ENCODE results near the gene FAM193B. TPM values are rescaled to one million over a fixed set of nuclear protein-coding genes. Genes with fewer than 3 reads are reported as not detected.

Gene FAM193B
- total RNA-seq, 4 donors from 2014 or later: 77.1 to 205 (median 177) TPM

DNA sequence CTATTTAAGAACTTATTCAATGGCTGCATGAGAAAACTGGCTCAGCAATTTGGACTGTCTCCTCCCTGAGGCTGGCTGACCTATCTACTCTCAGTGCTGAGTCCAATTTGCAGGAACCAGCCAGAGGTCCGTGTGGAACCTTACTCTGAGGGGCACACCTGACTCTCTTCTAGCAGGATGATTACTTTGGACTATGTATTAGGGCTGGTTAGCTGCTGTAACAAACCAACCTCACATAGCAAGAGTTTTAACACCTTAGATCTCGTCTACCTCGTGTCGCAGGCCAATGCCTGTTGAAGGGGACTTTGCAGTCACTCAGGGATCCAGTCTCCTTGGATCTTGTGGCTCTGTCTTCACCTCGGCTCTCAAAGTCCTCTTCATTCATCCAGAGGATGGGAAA lies 3.4 kb upstream of the FAM193B start:
- TF ChIP-seq POLR2A (IDR thresholded peaks at IDR 0.05): no peak
- TF ChIP-seq, protein P1, sequence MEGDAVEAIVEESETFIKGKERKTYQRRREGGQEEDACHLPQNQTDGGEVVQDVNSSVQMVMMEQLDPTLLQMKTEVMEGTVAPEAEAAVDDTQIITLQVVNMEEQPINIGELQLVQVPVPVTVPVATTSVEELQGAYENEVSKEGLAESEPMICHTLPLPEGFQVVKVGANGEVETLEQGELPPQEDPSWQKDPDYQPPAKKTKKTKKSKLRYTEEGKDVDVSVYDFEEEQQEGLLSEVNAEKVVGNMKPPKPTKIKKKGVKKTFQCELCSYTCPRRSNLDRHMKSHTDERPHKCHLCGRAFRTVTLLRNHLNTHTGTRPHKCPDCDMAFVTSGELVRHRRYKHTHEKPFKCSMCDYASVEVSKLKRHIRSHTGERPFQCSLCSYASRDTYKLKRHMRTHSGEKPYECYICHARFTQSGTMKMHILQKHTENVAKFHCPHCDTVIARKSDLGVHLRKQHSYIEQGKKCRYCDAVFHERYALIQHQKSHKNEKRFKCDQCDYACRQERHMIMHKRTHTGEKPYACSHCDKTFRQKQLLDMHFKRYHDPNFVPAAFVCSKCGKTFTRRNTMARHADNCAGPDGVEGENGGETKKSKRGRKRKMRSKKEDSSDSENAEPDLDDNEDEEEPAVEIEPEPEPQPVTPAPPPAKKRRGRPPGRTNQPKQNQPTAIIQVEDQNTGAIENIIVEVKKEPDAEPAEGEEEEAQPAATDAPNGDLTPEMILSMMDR (IDR thresholded peaks at IDR 0.05): no peak
- Histone ChIP-seq H3K4me1 (peaks cover 0 to 22% (median 7%) of the 10 kb centered on the region in 4 donors), H3K27ac (no peak overlapping the region), H3K36me3 (no peaks in the 10 kb centered on the region), H3K4me3 (no peak overlapping the region), H3K9me3 (no peaks in the 10 kb centered on the region), H3K27me3 (no peaks in the 10 kb centered on the region)
- DNase-seq: no peak

DNA sequence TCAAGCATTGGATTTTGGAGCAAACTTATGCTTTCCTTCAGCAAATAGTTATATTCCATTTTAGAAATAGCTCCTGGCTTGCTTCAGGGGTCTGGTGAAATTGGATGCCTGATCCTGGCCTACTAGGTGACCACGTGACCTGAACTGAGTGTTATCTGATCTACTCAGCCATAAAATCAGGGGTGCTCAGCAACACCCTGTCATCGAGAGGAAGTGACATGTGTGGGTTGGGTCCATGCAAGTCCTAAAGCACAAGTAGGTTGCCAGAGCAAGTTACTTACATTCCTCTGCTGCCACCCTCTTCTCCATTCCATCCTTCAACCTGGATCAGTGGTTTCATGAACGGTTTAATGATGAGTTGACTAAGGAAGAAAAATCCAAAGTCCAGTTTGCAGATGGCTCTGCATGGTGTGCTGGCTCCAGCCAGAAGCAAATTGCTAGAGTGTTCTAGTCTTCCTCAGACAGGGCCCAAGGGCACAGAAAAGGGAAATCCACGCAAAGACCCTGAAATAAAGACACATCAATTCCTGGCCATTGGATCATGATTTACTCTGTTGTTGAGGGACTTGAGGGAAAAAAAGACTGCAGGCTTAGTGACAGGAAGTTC lies 2.8 kb upstream of the FAM193B start:
- H3K4me1 ChIP-seq: peaks cover 0 to 28% (median 8%) of the 10 kb centered on the region in 4 donors
- TF ChIP-seq POLR2A (IDR thresholded peaks at IDR 0.05): no peak
- TF ChIP-seq, protein P1 (IDR thresholded peaks at IDR 0.05): no peak
- DNase-seq: peak in 1 of 3 donors; percentile 58
- no peaks in the 10 kb centered on the region for H3K27me3 ChIP-seq
- peak overlapping the region in 1 of 4 donors; percentile 0 for H3K27ac ChIP-seq
- H3K36me3 ChIP-seq: peaks cover 0 to 3% (median 0%) of the 10 kb centered on the region in 3 donors
- H3K9me3 ChIP-seq: no peaks in the 10 kb centered on the region
- H3K4me3 ChIP-seq: no peak overlapping the region

DNA sequence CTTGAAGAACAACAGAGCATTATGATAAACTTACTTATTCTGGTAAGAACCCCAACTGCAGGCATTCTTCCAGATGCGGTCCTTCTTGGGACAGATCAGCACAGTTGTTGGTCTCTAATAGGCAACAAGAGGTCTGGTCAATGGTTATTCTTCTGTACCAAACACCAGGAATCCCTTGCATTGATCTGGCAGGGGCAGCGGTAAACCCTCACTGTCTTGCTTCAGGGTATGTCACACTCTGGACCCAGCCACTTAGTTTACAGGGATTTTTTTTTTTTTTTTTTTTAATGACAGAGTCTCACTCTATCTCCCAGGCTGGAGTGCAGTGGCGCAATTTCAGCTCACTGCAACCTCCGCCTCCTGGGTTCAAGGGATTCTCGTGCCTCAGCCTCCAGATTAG lies 1.3 kb upstream of the FAM193B start:
- no peak overlapping the region for H3K27ac ChIP-seq
- H3K9me3 ChIP-seq: no peaks in the 10 kb centered on the region
- TF ChIP-seq, protein P1 (IDR thresholded peaks at IDR 0.05): no peak
- TF ChIP-seq POLR2A (IDR thresholded peaks at IDR 0.05): no peak
- DNase-seq: no peak
- no peak overlapping the region for H3K4me3 ChIP-seq
- H3K27me3 ChIP-seq: no peaks in the 10 kb centered on the region
- peaks cover 0 to 12% (median 0%) of the 10 kb centered on the region in 3 donors for H3K36me3 ChIP-seq
- peaks cover 0 to 28% (median 8%) of the 10 kb centered on the region in 4 donors for H3K4me1 ChIP-seq

DNA sequence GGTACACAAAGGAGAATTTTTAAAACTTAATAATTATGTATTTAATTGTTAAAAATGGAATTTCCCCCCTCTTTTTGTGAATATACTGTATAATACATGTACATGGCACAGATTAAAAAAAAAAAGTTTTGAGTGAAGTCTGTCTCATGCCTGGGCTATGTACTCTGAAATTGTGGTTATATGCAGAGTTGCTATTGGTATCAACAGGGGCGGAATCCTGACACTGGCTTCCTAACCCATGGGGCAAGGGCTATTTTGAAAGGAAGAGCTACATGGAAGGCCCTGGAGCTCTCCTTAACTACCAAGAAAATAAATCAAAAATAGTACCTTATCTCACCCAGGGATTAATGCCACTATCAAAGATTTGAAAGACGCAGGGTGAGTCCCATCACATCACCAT lies 865 bp upstream of the FAM193B start:
- TF ChIP-seq POLR2A (IDR thresholded peaks at IDR 0.05): no peak
- H3K4me1 ChIP-seq: peaks cover 0 to 28% (median 8%) of the 10 kb centered on the region in 4 donors
- no peaks in the 10 kb centered on the region for H3K27me3 ChIP-seq
- no peak overlapping the region for H3K27ac ChIP-seq
- H3K9me3 ChIP-seq: no peaks in the 10 kb centered on the region
- peak overlapping the region in 1 of 4 donors; percentile 70 for H3K4me3 ChIP-seq
- DNase-seq: no peak
- peaks cover 0 to 12% (median 0%) of the 10 kb centered on the region in 3 donors for H3K36me3 ChIP-seq

DNA sequence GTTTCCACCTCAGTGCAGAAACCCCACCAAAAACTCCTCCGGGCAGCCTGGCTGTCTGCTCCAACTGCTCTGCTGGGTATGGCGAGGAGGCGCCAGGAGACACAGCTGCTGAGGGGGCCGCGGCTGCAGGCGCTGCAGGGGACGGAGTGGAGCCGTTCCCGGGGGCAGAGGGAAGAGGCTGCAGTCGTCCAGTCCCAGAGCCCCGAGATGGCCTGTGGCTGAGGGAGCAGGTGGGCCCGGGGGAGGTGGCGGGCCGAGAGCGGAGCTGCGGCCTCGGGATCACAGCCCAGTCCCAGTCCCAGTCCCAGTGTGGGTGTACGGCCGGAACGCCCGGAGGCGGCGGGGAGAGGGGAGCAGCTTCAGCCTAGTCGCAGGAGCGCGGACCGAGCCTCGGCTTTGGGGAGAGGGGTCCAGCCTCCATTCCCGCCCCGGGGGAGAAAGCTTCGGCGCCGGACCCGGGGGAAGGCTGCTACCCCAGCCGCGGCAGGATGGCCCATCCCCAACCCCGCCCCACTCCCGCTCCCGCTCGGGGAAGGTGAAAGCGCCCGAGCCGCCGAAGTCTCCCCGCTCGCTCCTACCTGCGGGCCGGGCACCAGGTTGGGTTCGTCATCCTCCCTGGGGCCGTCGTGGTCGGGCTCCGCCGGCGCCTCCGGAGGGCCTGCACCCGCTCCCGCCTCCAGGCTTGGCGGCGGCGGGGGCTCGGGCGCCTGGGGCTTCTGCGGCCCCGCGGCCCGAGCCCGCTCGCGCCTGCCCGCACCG lies 513 bp downstream of the FAM193B start:
- Histone ChIP-seq H3K4me3 (peak overlapping the region; percentile 70 to 99 (median 97)), H3K27ac (peak overlapping the region; percentile 74 to 90 (median 80)), H3K36me3 (peaks cover 0 to 12% (median 0%) of the 10 kb centered on the region in 3 donors), H3K27me3 (no peaks in the 10 kb centered on the region), H3K9me3 (no peaks in the 10 kb centered on the region), H3K4me1 (peaks cover 0 to 28% (median 8%) of the 10 kb centered on the region in 4 donors)
- TF ChIP-seq, protein P1 (IDR thresholded peaks at IDR 0.05): no peak
- peak in 1 of 2 donors; percentile 12 for TF ChIP-seq POLR2A (IDR thresholded peaks at IDR 0.05)
- DNase-seq: peak; percentile 19 to 75 (median 71)

Data from Peyer's patch (tissue), 4 donors.